ENCODE results near the gene UBE3C. TPM values are rescaled to one million over a fixed set of nuclear protein-coding genes. Genes with fewer than 3 reads are reported as not detected.
"Not testable (repeated sequence)": the region's sequence is repeated elsewhere in the genome, so short reads cannot be mapped to it uniquely, and the experiment has no call there.

The UBE3C gene
- polyA plus RNA-seq, 6 donors from 2014 or later: 16.2 to 22.0 (median 17.5) TPM

- H3K36me3 Mint-ChIP-seq: peaks cover 0 to 15% of the 10 kb centered on the region in 2 donors
- no peaks in the 10 kb centered on the region for H3K9me3 Mint-ChIP-seq
- H3K4me1 Mint-ChIP-seq: no peaks in the 10 kb centered on the region
- no peak overlapping the region for H3K4me3 Mint-ChIP-seq
- DNase-seq (no peak), ATAC-seq (ENCODE audit: low read depth in 2 of 2) (no peak)
- H3K27ac Mint-ChIP-seq: no peak overlapping the region
- no peaks in the 10 kb centered on the region for H3K27me3 Mint-ChIP-seq
Observed at GRCh38 chr7:157266272-157266671, 127.5 kb downstream of the UBE3C start.

DNA sequence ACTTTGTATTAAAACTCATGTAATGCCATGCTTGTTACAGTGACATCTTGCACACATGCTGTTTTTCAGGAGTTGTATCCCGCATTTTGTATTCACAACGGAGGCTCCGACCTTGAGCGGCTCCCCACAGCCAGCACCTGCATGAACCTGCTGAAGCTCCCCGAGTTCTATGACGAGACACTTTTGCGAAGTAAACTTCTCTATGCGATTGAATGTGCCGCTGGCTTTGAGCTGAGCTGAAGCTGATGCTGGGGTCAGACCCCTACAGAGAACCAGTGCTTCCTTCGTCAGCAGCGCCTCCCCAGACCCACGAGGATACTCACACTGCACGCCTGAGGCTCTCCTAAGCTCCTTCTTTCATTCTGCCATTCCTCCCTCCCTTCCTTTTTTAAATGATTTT is 128.8 kb downstream of the UBE3C start:
- DNase-seq (no peak), ATAC-seq (ENCODE audit: low read depth in 2 of 2) (no peak)
- H3K9me3 Mint-ChIP-seq: no peaks in the 10 kb centered on the region
- peaks cover 0 to 15% of the 10 kb centered on the region in 2 donors for H3K36me3 Mint-ChIP-seq
- no peaks in the 10 kb centered on the region for H3K4me1 Mint-ChIP-seq
- no peaks in the 10 kb centered on the region for H3K27me3 Mint-ChIP-seq
- peak overlapping the region in 3 of 6 donors; percentile 6 to 62 (median 60) for H3K27ac Mint-ChIP-seq
- H3K4me3 Mint-ChIP-seq: no peak overlapping the region

GRCh38 chr7:157267956-157268355 is 129.2 kb downstream of the UBE3C start:
- H3K4me3 Mint-ChIP-seq: no peak overlapping the region
- ATAC-seq (ENCODE audit: low read depth in 2 of 2) (no peak), DNase-seq (no peak)
- H3K27ac Mint-ChIP-seq: no peak overlapping the region
- peaks cover 0 to 3% (median 0%) of the 10 kb centered on the region in 3 donors for H3K4me1 Mint-ChIP-seq
- H3K27me3 Mint-ChIP-seq: no peaks in the 10 kb centered on the region
- H3K36me3 Mint-ChIP-seq: peaks cover 0 to 13% of the 10 kb centered on the region in 2 donors
- no peaks in the 10 kb centered on the region for H3K9me3 Mint-ChIP-seq

DNA sequence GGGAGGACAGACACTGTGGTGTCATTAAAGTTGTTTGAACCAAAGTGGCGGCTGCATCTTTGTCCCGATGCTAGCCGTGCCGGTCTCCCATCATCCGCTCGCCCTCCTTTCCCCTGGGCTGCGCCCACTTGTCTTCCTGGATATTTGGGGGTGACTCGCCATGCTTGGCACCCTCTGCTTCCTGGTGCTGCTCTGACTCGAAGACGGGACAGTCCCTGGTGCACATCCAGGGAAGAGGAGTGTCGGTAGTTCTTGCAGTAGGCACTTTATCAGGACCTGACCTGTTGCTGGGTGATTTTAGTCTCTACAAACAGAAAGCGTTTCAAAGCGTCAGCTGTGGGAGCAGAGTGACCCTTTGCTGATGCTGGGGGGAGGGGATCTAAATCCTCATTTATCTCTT is 129.8 kb downstream of the UBE3C start:
- Mint-ChIP-seq H3K4me1 (peaks cover under 1 to 6% (median 2%) of the 10 kb centered on the region in 3 donors), H3K4me3 (no peak overlapping the region), H3K27ac (peak overlapping the region in 1 of 6 donors; percentile 18)

GRCh38 chr7:157269341-157270059 is 130.8 kb downstream of the UBE3C start:
- Mint-ChIP-seq H3K9me3 (no peaks in the 10 kb centered on the region), H3K36me3 (peaks cover 0 to 11% of the 10 kb centered on the region in 2 donors), H3K4me3 (no peak overlapping the region), H3K27ac (peak overlapping the region in 1 of 6 donors; percentile 43), H3K4me1 (peaks cover 5 to 12% (median 6%) of the 10 kb centered on the region in 3 donors), H3K27me3 (no peaks in the 10 kb centered on the region)
- no peak for ATAC-seq (ENCODE audit: low read depth in 2 of 2)
- no peak for DNase-seq

More for the DNA sequence above, 129.8 kb downstream of the UBE3C start:
- H3K9me3 Mint-ChIP-seq: no peaks in the 10 kb centered on the region
- ATAC-seq (ENCODE audit: low read depth in 2 of 2) (no peak), DNase-seq (no peak)
- peaks cover 0 to 11% of the 10 kb centered on the region in 2 donors for H3K36me3 Mint-ChIP-seq
- H3K27me3 Mint-ChIP-seq: no peaks in the 10 kb centered on the region

DNA sequence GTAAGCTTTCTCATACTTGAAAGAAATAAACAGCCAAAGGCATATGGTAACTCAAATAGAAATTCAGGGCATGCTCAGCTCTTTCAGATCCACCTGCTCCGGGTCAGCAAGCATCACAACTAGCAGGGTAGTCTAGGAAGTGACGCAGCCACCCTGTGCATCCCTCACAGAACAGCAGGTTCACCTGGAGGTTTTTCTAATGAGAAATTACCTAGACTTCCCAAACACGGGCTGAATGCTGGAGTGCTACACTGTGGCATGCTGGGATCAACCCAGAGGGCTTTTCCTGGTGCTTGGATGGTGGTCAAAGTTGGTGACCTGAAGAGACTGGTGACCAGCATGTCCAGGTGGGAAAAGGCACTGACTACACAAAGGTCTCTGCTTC is 131.3 kb downstream of the UBE3C start:
- peaks cover 5 to 12% (median 6%) of the 10 kb centered on the region in 3 donors for H3K4me1 Mint-ChIP-seq
- peak overlapping the region in 1 of 6 donors; percentile 25 for H3K27ac Mint-ChIP-seq
- no peaks in the 10 kb centered on the region for H3K9me3 Mint-ChIP-seq
- no peak for DNase-seq
- H3K27me3 Mint-ChIP-seq: no peaks in the 10 kb centered on the region
- H3K36me3 Mint-ChIP-seq: peaks cover 0 to 9% of the 10 kb centered on the region in 2 donors
- H3K4me3 Mint-ChIP-seq: no peak overlapping the region
- ATAC-seq (ENCODE audit: low read depth in 2 of 2): no peak

GRCh38 chr7:157271315-157271990 is 132.7 kb downstream of the UBE3C start:
- Mint-ChIP-seq H3K27ac (peak overlapping the region in 4 of 6 donors; percentile 17 to 89 (median 58)), H3K4me3 (no peak overlapping the region), H3K4me1 (peaks cover 5 to 12% (median 6%) of the 10 kb centered on the region in 3 donors), H3K36me3 (peaks cover 0 to 5% of the 10 kb centered on the region in 2 donors), H3K27me3 (no peaks in the 10 kb centered on the region), H3K9me3 (no peaks in the 10 kb centered on the region)
- ATAC-seq (ENCODE audit: low read depth in 2 of 2): no peak
- no peak for DNase-seq

DNA sequence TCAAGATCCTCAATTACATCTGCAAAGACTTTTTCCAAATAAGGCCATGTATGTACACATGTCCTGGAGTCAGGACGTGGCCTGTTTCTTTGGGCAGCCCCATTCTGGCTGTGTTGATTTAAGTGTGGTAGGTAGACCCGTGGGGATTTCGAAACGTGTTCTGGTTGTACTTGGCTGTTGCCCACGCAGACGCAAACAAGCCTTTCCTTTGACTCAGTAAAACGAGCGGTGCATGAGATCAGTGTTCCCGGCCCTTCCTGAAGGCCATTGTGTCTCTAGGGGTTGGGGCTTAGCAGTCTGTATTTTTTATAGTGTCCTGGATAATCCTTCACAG is 133.2 kb downstream of the UBE3C start:
- peaks cover 5 to 12% (median 6%) of the 10 kb centered on the region in 3 donors for H3K4me1 Mint-ChIP-seq
- no peak overlapping the region for H3K4me3 Mint-ChIP-seq
- DNase-seq: no peak
- peaks cover 0 to 5% of the 10 kb centered on the region in 2 donors for H3K36me3 Mint-ChIP-seq
- no peak for ATAC-seq (ENCODE audit: low read depth in 2 of 2)
- H3K27me3 Mint-ChIP-seq: no peaks in the 10 kb centered on the region
- H3K27ac Mint-ChIP-seq: peak overlapping the region in 2 of 6 donors; percentile 44 to 71
- no peaks in the 10 kb centered on the region for H3K9me3 Mint-ChIP-seq

DNA sequence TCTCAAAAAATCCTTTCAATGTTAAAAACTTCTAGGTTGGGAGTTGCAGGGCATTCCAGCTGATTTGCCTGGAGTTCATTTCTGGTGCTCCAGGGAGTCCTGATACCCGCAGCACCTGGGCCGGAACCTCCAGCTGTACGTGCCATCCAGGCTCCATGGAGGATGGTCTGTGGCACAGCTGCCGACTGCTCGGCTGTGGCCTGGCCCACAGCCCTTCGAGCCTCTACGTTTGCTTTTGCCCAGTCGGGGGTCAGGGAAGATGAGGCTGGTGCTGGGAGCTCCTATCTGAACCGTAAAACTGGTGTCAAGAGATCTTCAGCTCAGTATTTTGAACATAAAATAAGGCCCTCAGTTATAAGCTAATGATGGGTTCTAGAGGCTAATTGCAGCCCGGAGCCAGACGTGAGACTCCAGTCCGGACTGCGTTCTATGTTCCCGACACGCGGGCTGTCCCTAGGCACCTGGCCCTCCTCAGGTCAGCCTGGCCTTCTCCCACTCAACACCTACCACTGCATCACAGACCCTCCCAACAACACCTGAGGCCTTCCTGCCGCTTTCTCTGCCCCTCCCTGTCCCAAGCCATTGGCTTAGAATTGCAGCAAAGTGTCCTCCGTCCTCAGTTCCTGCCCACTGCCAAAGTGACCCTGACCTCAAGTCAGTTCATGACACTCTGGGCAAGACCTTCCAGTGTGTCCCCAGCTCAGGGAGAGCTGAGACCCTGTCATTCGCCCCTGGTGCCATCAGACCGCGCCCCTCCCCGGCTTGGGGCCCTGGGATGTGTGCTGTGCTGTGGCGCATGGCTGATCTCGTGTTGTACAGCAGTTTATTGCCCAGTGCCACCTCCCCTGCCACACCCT is 133.9 kb downstream of the UBE3C start:
- Mint-ChIP-seq H3K36me3 (peaks cover 0 to 5% of the 10 kb centered on the region in 2 donors), H3K4me1 (peaks cover 5 to 12% (median 6%) of the 10 kb centered on the region in 3 donors), H3K27ac (peak overlapping the region in 4 of 6 donors; percentile 55 to 71 (median 60)), H3K27me3 (peaks cover 0 to 2% (median 0%) of the 10 kb centered on the region in 3 donors), H3K4me3 (no peak overlapping the region), H3K9me3 (no peaks in the 10 kb centered on the region)
- DNase-seq (no peak), ATAC-seq (ENCODE audit: low read depth in 2 of 2) (no peak)

- ATAC-seq (ENCODE audit: low read depth in 2 of 2) (peak; percentile 68 to 74), DNase-seq (peak; percentile 44)
- Mint-ChIP-seq H3K4me3 (peak overlapping the region in 1 of 8 donors; percentile 26), H3K4me1 (peaks cover 5 to 12% (median 6%) of the 10 kb centered on the region in 3 donors), H3K27me3 (peaks cover 0 to 10% (median 0%) of the 10 kb centered on the region in 3 donors), H3K36me3 (no peaks in the 10 kb centered on the region), H3K9me3 (no peaks in the 10 kb centered on the region), H3K27ac (peak overlapping the region in 4 of 6 donors; percentile 36 to 79 (median 60))
Observed at GRCh38 chr7:157273208-157274093, 134.7 kb downstream of the UBE3C start.

- not testable (repeated sequence) for H3K27ac Mint-ChIP-seq; ATAC-seq (ENCODE audit: low read depth in 2 of 2); H3K4me3 Mint-ChIP-seq; DNase-seq; H3K36me3 Mint-ChIP-seq; H3K9me3 Mint-ChIP-seq
- Mint-ChIP-seq H3K4me1 (peaks cover 5 to 12% (median 6%) of the 10 kb centered on the region in 3 donors), H3K27me3 (peaks cover 0 to 17% (median 0%) of the 10 kb centered on the region in 3 donors)
Observed at GRCh38 chr7:157274094-157274634, 135.4 kb downstream of the UBE3C start.

GRCh38 chr7:157274991-157275427 is 136.3 kb downstream of the UBE3C start:
- Mint-ChIP-seq H3K36me3 (no peaks in the 10 kb centered on the region), H3K27me3 (peaks cover 0 to 19% (median 0%) of the 10 kb centered on the region in 3 donors), H3K4me3 (no peak overlapping the region), H3K27ac (no peak overlapping the region), H3K4me1 (peaks cover 5 to 12% (median 6%) of the 10 kb centered on the region in 3 donors), H3K9me3 (no peaks in the 10 kb centered on the region)
- DNase-seq (no peak), ATAC-seq (ENCODE audit: low read depth in 2 of 2) (no peak)
